Pulmonary artery endothelial cell (primary cell): ENCODE results near the gene FOXP4. TPM values are rescaled to one million over a fixed set of nuclear protein-coding genes. Genes with fewer than 3 reads are reported as not detected.

ENCODE experiments used
- DNase-seq: peaks from one replicate; pipeline ENCODE4 v3.0.0-alpha.2; 2011; ENCODE audit warnings: low read depth, low spot score
- total RNA-seq: library from RNA; depleted of rRNA; stranded (reverse); fragments of >200 nt; gene quantifications from 2 replicates; pipeline ENCODE4 v1.2.3, GENCODE V29; 2014

The FOXP4 gene
- total RNA-seq, 1 donor from 2014 or later = 2.9 TPM

GRCh38 chr6:41642090-41642959 is 96.1 kb downstream of the FOXP4 start:
- no peak for DNase-seq

GRCh38 chr6:41642960-41643898 is 97.0 kb downstream of the FOXP4 start:
- no peak for DNase-seq

- DNase-seq = no peak
Measured at GRCh38 chr6:41643899-41644269, 97.7 kb downstream of the FOXP4 start.

GRCh38 chr6:41644297-41644879 is 98.2 kb downstream of the FOXP4 start:
- no peak for DNase-seq

GRCh38 chr6:41645007-41645618 is 98.9 kb downstream of the FOXP4 start:
- DNase-seq = no peak

GRCh38 chr6:41646026-41646795 is 100.0 kb downstream of the FOXP4 start:
- DNase-seq = no peak

- no peak for DNase-seq
Measured at GRCh38 chr6:41647061-41647511, 100.9 kb downstream of the FOXP4 start.

- DNase-seq = no peak
Measured at GRCh38 chr6:41648070-41648585, 101.9 kb downstream of the FOXP4 start.

GRCh38 chr6:41648921-41649320 is 102.7 kb downstream of the FOXP4 start:
- DNase-seq = no peak

GRCh38 chr6:41649596-41649995 is 103.4 kb downstream of the FOXP4 start:
- no peak for DNase-seq

GRCh38 chr6:41650120-41650519 is 103.9 kb downstream of the FOXP4 start:
- DNase-seq = no peak

GRCh38 chr6:41651246-41651961 is 105.2 kb downstream of the FOXP4 start:
- DNase-seq = no peak

Other genes starting within 250 kb of the FOXP4 start
- not detected in 2 replicates for gene NCR2, start 210.8 kb upstream of the FOXP4 start, total RNA-seq
- gene MDFI, start 92.1 kb downstream of the FOXP4 start, total RNA-seq = 18.7 and 26.8 TPM in 2 replicates
- 3.8 and 4.4 TPM in 2 replicates for gene TFEB, start 189.2 kb downstream of the FOXP4 start, total RNA-seq
- gene PGC, start 201.0 kb downstream of the FOXP4 start, total RNA-seq = not detected in 2 replicates
- gene FRS3, start 233.5 kb downstream of the FOXP4 start, total RNA-seq = 1.2 TPM in 2 replicates
- gene PRICKLE4, start 234.4 kb downstream of the FOXP4 start, total RNA-seq = 0.67 and 1.1 TPM in 2 replicates
- gene TOMM6, start 241.3 kb downstream of the FOXP4 start, total RNA-seq = 95.8 and 101 TPM in 2 replicates